Keratinocyte (primary cell): Measurements from ENCODE around the gene SACS.
"Not testable (repeated sequence)": the region's sequence is repeated elsewhere in the genome, so short reads cannot be mapped to it uniquely, and the experiment has no call there.

ENCODE experiments used
- CTCF ChIP-seq, 3 experiments: IDR thresholded peaks in 1 of 3; conservative IDR thresholded peaks in 1 of 3; optimal IDR thresholded peaks in 1 of 3; 2 replicates in 2 of 3; 3 replicates in 1 of 3; pipeline versions ENCODE3 to v1.5.1; 2011; ENCODE audit warnings: low read length in 3 of 3, mild to moderate bottlenecking in 3 of 3, moderate library complexity in 2 of 3, control low read depth in 1 of 3, inconsistent platforms in 1 of 3; ENCODE audit not compliant: insufficient read depth in 2 of 3; ENCODE audit errors: extremely low read depth in 1 of 3
- EZH2 ChIP-seq: IDR thresholded peaks from one replicate; pipeline ENCODE4 v1.6.1; 2012; ENCODE audit warnings: inconsistent platforms, mild to moderate bottlenecking, low read length, moderate library complexity

GRCh38 chr13:23440324-23440723 is 6.8 kb upstream of the SACS start:
- not testable (repeated sequence) for TF ChIP-seq CTCF (optimal IDR thresholded peaks at IDR 0.05 in 1 of 3, IDR thresholded peaks at IDR 0.05 in 1 of 3, conservative IDR thresholded peaks at IDR 0.05 in 1 of 3; ENCODE audit: extremely low read depth in 1 of 3, insufficient read depth in 2 of 3, low read length in 3 of 3); EZH2
